RWPE1 (cell line): Measurements from ENCODE around the gene NR1H2.

ENCODE experiments used
- CTCF ChIA-PET: fragments of 350-600 bp; sonication (Branson Sonifier 250); formaldehyde crosslinking; extraction: SDS; loops from one replicate; lab custom pipeline; 2021; lab: Yijun Ruan, JAX
- POLR2A ChIA-PET: fragments of 400-600 bp; formaldehyde crosslinking; extraction: SDS; loops from one replicate; lab custom pipeline; 2020; ENCODE audit warnings: antibody characterized with exemption; ENCODE audit not compliant: low non-redundant PET; lab: Yijun Ruan, JAX
- DNase-seq: peaks from one replicate; pipeline ENCODE4 v3.0.0; 2012; ENCODE audit warnings: low spot score
- H3K27ac ChIP-seq: fragments of 450-650 bp; 2 replicates; pipeline ENCODE4 v1.5.1; 2017
- TF ChIP-seq, protein P1 (sequence below): fragments of 450-650 bp; conservative IDR thresholded peaks from 2 replicates; pipeline ENCODE4 v1.5.1; 2017; ENCODE audit warnings: low read depth, mild to moderate bottlenecking

Gene NR1H2

DNA sequence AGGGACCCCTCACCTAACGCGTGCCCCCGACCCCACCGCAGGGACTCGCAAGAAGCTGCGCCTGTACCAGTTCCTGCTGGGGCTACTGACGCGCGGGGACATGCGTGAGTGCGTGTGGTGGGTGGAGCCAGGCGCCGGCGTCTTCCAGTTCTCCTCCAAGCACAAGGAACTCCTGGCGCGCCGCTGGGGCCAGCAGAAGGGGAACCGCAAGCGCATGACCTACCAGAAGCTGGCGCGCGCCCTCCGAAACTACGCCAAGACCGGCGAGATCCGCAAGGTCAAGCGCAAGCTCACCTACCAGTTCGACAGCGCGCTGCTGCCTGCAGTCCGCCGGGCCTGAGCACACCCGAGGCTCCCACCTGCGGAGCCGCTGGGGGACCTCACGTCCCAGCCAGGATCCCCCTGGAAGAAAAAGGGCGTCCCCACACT lies 51.8 kb downstream of the NR1H2 start:
- peak; percentile 17 for DNase-seq
- no peak overlapping the region for H3K27ac ChIP-seq
- POLR2A ChIA-PET = interaction anchor here (1.1 kb wide), 1 partner anchor 13 kb away, joined by 4 read pairs; no protein-coding TSS in a partner anchor
- CTCF ChIA-PET = interaction anchor here (0.5 kb wide), 1 partner anchor 59 kb away, joined by 6 read pairs; no protein-coding TSS in a partner anchor
- TF ChIP-seq, protein P1, sequence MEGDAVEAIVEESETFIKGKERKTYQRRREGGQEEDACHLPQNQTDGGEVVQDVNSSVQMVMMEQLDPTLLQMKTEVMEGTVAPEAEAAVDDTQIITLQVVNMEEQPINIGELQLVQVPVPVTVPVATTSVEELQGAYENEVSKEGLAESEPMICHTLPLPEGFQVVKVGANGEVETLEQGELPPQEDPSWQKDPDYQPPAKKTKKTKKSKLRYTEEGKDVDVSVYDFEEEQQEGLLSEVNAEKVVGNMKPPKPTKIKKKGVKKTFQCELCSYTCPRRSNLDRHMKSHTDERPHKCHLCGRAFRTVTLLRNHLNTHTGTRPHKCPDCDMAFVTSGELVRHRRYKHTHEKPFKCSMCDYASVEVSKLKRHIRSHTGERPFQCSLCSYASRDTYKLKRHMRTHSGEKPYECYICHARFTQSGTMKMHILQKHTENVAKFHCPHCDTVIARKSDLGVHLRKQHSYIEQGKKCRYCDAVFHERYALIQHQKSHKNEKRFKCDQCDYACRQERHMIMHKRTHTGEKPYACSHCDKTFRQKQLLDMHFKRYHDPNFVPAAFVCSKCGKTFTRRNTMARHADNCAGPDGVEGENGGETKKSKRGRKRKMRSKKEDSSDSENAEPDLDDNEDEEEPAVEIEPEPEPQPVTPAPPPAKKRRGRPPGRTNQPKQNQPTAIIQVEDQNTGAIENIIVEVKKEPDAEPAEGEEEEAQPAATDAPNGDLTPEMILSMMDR = no peak

DNA sequence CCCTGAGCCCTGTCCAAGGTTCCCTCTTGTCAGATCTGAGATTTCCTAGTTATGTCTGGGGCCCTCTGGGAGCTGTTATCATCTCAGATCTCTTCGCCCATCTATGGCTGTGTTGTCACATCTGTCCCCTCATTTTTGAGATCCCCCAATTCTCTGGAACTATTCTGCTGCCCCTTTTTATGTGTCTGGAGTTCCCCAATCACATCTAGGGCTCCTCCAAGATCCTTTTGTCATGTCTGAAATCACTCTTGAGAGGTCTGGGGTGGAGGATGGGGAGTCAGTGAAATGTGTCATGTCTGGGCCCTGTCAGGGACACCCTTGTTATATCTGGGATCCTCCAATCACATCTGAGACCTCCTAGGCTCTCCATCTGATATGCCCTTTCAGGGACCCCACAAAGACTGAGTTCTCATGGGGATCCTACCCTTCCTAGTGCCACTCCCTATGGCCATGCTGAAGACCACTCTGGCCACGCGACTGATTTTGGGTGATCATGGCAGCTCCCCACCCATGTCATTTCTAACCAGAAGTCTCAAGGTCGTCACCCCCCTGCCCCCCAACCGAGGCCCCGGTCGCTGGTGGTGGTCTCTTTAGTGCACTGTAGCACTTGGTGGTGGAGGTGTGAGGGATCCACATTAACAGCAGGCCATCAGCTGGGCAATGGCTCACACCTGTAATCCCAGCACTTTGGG lies 52.7 kb downstream of the NR1H2 start:
- no peak overlapping the region for H3K27ac ChIP-seq
- TF ChIP-seq, protein P1 = no peak
- ChIA-PET POLR2A (interaction anchor here (1.1 kb wide), 1 partner anchor 14 kb away, joined by 4 read pairs; no protein-coding TSS in a partner anchor), CTCF (no interaction called here)
- no peak for DNase-seq

DNA sequence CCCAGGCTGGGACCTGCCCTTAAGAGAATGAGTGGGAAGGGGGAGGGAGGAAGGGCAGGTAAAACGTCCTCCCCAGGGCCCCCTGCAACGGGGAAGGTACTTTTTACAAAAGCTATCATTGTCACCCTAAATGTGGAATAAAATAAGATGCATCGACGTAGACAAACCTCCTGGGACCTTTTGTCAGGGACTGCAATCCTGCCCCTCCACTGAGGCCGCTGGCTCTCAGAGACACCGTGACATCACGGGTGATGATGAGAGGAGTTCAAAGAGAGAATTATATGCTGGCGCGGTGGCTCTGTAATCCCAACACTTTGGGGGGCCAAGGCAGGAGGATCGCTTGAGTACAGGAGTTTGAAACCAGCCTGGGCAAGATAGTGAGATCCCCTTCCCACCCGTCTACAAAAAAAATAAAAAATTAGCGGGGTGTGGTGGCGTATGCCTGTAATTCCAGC lies 54.7 kb downstream of the NR1H2 start:
- TF ChIP-seq, protein P1 = no peak
- ChIA-PET CTCF (no interaction called here), POLR2A (no interaction called here)
- H3K27ac ChIP-seq = no peak overlapping the region
- DNase-seq = no peak

DNA sequence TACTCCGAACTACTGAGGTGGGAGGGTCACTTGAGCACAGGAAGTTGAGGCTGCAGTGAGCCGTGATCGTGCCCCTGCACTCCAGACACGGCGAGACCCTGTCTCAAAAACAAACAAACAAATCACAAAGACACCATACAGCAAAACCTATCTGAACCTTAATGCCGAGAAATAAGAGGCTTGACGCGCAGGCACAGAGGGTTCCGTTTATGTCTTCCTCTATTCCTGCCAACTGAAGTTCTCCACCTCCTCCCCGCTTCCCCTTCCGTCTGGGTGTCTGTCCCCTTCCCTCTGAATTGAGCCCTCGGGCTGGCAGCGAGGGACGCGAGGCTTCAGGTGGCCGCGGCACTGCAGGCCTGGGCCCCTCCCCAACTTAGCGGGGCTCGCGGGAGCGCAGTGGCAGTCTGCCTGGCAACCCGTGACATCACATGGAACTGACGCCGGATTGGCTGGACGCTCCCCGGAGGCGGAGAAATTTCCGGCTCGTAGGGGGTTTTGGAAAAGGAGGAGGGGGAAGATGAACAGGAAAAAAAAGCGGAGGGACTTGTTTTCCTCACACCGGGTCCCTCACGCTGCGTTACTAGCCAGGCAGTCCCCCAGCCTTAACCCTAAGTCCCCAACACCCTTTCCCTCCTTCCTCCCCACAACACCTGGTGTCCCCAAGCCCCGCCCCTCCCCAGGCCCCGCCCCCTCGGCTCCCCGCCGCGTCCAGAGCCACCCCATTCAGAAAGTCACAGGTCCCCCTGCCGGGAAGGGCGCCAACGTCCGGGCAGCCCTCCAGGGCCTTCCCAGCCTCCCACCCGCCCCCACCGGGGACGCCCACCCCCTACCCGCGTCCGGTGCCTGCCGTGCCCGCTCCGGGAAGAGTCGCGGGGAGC lies 55.3 kb downstream of the NR1H2 start:
- ChIA-PET CTCF (no interaction called here), POLR2A (no interaction called here)
- no peak overlapping the region for H3K27ac ChIP-seq
- TF ChIP-seq, protein P1 = no peak
- peak; percentile 91 for DNase-seq

DNA sequence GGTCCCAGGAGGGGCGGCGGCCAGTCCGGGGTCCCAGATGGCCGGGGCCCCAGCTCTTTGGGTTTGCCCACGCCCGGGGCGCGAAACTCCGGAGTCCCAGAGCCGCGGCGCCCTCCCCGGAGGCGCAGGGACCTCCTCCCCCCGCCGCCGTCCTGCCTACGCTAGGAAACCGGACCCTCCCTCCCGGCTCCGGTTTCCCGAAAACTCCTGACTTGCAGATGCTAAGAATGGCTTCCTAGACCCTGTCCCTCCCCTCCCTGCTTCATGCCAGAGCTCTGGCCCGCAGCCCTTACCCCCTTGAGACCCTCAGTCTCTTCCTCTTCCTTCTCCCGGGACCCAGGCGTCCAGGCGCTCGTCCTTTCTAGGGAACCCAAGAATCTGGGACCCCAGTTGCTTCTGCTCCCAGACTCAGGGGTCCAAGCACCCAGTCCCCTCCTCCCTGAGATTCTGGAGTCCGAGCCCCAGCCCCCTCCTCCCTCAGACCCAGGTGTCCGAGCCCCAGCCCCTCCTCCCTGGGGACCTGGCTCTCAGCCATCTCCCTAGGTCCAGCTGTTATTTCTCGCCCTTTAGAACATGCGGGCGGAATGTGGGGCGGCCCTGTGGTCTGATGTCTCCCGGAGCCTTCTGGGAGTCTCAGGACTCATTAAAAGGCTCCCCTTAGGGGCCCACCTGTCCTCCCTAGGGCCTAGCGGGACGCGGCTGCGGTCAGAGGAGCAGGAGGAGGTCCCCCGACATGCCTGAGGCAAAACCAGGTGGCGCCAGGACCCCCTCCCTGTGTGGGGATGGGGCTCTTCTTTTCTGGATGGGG lies 56.2 kb downstream of the NR1H2 start, which contains the start of gene MYBPC2:
Gene MYBPC2 (plus strand): TSS at position 672 of the 808 bp plus-strand sequence. CDS start 62 bp downstream, at position 734.
- no peak for DNase-seq
- no peak within 1 kb of the TSS for H3K27ac ChIP-seq
- TF ChIP-seq, protein P1 = no peak
- ChIA-PET POLR2A (no interaction called here), CTCF (no interaction called here)
